CD14-positive monocyte (primary cell): ENCODE measurements around the gene SH3PXD2A. TPM values are rescaled to one million over a fixed set of nuclear protein-coding genes. Genes with fewer than 3 reads are reported as not detected.

ENCODE experiments used
- DNase-seq, 3 donors: peaks; one replicate each; pipeline ENCODE4 v3.0.0-alpha.2; 2011 to 2022
- H2AFZ ChIP-seq: 2 replicates; pipeline ENCODE4 v1.6.0; 2012; ENCODE audit warnings: mild to moderate bottlenecking, low read depth, low read length, inconsistent platforms; ENCODE audit not compliant: insufficient read depth, poor library complexity, severe bottlenecking
- H3K27ac ChIP-seq, 2 donors: 1 replicate in 1 of 2; 2 replicates in 1 of 2; pipeline ENCODE4 v1.5.1; 2012 to 2013; ENCODE audit warnings: low read length in 2 of 2, control low read depth in 1 of 2, inconsistent platforms in 1 of 2, low read depth in 1 of 2, mild to moderate bottlenecking in 1 of 2
- H3K27me3 ChIP-seq, 2 donors: one replicate each; pipeline versions ENCODE4 v1.6.0 to v1.6.1; 2011 to 2013; ENCODE audit warnings: low read length in 2 of 2; ENCODE audit not compliant: control insufficient read depth in 2 of 2, insufficient read depth in 2 of 2
- H3K36me3 ChIP-seq, 2 donors: replicated peaks in 1 of 2; 1 replicate in 1 of 2; 2 replicates in 1 of 2; pipeline versions ENCODE4 v1.5.1 to v1.6.1; 2012 to 2013; ENCODE audit warnings: low read length in 2 of 2, control low read depth in 1 of 2, inconsistent platforms in 1 of 2, mild to moderate bottlenecking in 1 of 2; ENCODE audit not compliant: insufficient read depth in 2 of 2, control insufficient read depth in 1 of 2
- H3K4me1 ChIP-seq, 2 donors: 1 replicate in 1 of 2; 2 replicates in 1 of 2; pipeline versions ENCODE4 v1.5.1 to v1.6.1; 2012 to 2013; ENCODE audit warnings: low read length in 2 of 2, control low read depth in 1 of 2, inconsistent platforms in 1 of 2, mild to moderate bottlenecking in 1 of 2, moderate library complexity in 1 of 2; ENCODE audit not compliant: insufficient read depth in 2 of 2, control insufficient read depth in 1 of 2
- H3K4me2 ChIP-seq: replicated peaks from 2 replicates; pipeline ENCODE3; 2012; ENCODE audit warnings: low read length, moderate library complexity, mild to moderate bottlenecking; ENCODE audit not compliant: poor library complexity, severe bottlenecking; ENCODE audit errors: extremely low read depth
- H3K4me3 ChIP-seq, 3 experiments: fragments of 200-600 bp in 1 of 3; sonication (generic) in 1 of 3; replicated peaks in 1 of 3; 1 replicate in 2 of 3; 2 replicates in 1 of 3; pipeline ENCODE4 v1.5.1; 2011 to 2013; ENCODE audit warnings: low read length in 3 of 3, mild to moderate bottlenecking in 3 of 3, control low read depth in 2 of 3, low read depth in 2 of 3, inconsistent platforms in 1 of 3, moderate library complexity in 1 of 3
- H3K79me2 ChIP-seq: 2 replicates; pipeline ENCODE4 v1.6.0; 2012; ENCODE audit warnings: mild to moderate bottlenecking, control low read depth, inconsistent platforms, low read length, moderate library complexity; ENCODE audit not compliant: insufficient read depth
- H3K9ac ChIP-seq: 2 replicates; pipeline ENCODE4 v1.6.0; 2017; ENCODE audit warnings: low read length, mild to moderate bottlenecking; ENCODE audit not compliant: insufficient read depth, poor library complexity, severe bottlenecking
- H3K9me3 ChIP-seq, 2 donors: replicated peaks in 1 of 2; 1 replicate in 1 of 2; 2 replicates in 1 of 2; pipeline versions ENCODE4 v1.5.1 to v1.6.1; 2012 to 2013; ENCODE audit warnings: low read length in 2 of 2, control low read depth in 1 of 2; ENCODE audit not compliant: control insufficient read depth in 1 of 2, insufficient read depth in 1 of 2
- H4K20me1 ChIP-seq: 2 replicates; pipeline ENCODE4 v1.6.0; 2012; ENCODE audit warnings: mild to moderate bottlenecking, low read length, control low read depth, moderate library complexity; ENCODE audit not compliant: insufficient read depth
- H3K27ac Mint-ChIP-seq, 7 donors: one replicate each; pipeline ENCODE4 v1.8.0; 2020; ENCODE audit warnings: mild to moderate bottlenecking in 7 of 7, mixed read lengths in 7 of 7, moderate library complexity in 6 of 7, inconsistent platforms in 2 of 7
- H3K27me3 Mint-ChIP-seq, 3 donors: one replicate each; pipeline ENCODE4 v1.8.0; 2021 to 2022; ENCODE audit warnings: low read depth in 3 of 3, mild to moderate bottlenecking in 3 of 3, mixed read lengths in 3 of 3, moderate library complexity in 3 of 3, inconsistent platforms in 1 of 3
- H3K36me3 Mint-ChIP-seq, 2 donors: one replicate each; pipeline ENCODE4 v1.8.0; 2020; ENCODE audit warnings: mixed read lengths in 2 of 2, inconsistent platforms in 1 of 2, mild to moderate bottlenecking in 1 of 2
- H3K4me1 Mint-ChIP-seq: one replicate; pipeline ENCODE4 v1.8.0; 2020; ENCODE audit warnings: mild to moderate bottlenecking, mixed read lengths
- H3K4me3 Mint-ChIP-seq, 2 donors: one replicate each; pipeline ENCODE4 v1.8.0; 2020; ENCODE audit warnings: mild to moderate bottlenecking in 2 of 2, mixed read lengths in 2 of 2, moderate library complexity in 1 of 2
- H3K9me3 Mint-ChIP-seq, 7 donors: one replicate each; pipeline ENCODE4 v1.8.0; 2020 to 2022; ENCODE audit warnings: mixed read lengths in 7 of 7, mild to moderate bottlenecking in 6 of 7, moderate library complexity in 6 of 7, inconsistent platforms in 2 of 7
- CTCF ChIP-seq: fragments of 200-600 bp; IDR thresholded peaks from one replicate; pipeline ENCODE4 v1.8.0; 2022; ENCODE audit warnings: antibody characterized with exemption, mild to moderate bottlenecking
- WGBS: methylation state at CpG from one replicate; pipeline ENCODE4 v1.1.5; 2013; ENCODE audit warnings: missing lambda C conversion rate; ENCODE audit not compliant: insufficient coverage; 5-methylcytosine and 5-hydroxymethylcytosine counted together
- intact Hi-C, 2 donors: fragments of 100-400 bp; cut with micrococcal nuclease; formaldehyde crosslinking; loops; one replicate each; pipeline versions ENCODE4 v1.15.0 to v1.15.1; 2023
- polyA plus RNA-seq, 3 donors: library from polyadenylated mRNA; depleted of rRNA in 1 of 3; unstranded in 2 of 3; stranded (reverse) in 1 of 3; fragments of 300-500 nt in 2 of 3; fragments of >200 nt in 1 of 3; fragmentation: Illumina TruSeq in 2 of 3; gene quantifications; 1 replicate in 2 of 3; 2 replicates in 1 of 3; pipeline ENCODE4 v1.2.3, GENCODE V29; 2012 to 2021

Gene SH3PXD2A
- polyA plus RNA-seq, 3 donors: 0.01 to 0.76 (median 0.05) TPM

GRCh38 chr10:103618575-103619423 is 236.6 kb downstream of the SH3PXD2A start:
- no peak for TF ChIP-seq CTCF
- H3K36me3 ChIP-seq: no peaks in the 10 kb centered on the region
- no peak overlapping the region for H3K27ac Mint-ChIP-seq
- H3K27me3 ChIP-seq: no peaks in the 10 kb centered on the region
- DNase-seq: no peak
- intact Hi-C loops: no loop called here
- H4K20me1 ChIP-seq: no peaks in the 10 kb centered on the region
- H3K4me1 ChIP-seq: no peaks in the 10 kb centered on the region
- H3K27ac ChIP-seq: no peak overlapping the region
- H3K4me3 Mint-ChIP-seq: no peak overlapping the region
- H3K36me3 Mint-ChIP-seq: no peaks in the 10 kb centered on the region
- no peaks in the 10 kb centered on the region for H3K9me3 ChIP-seq
- H2AFZ ChIP-seq: no peak overlapping the region
- H3K79me2 ChIP-seq: no peaks in the 10 kb centered on the region
- no peak overlapping the region for H3K4me3 ChIP-seq
- H3K9me3 Mint-ChIP-seq: peaks cover 0 to 2% (median 0%) of the 10 kb centered on the region in 7 donors
- 69% methylated on average over 18 of the region's 19 CpGs for WGBS
- no peaks in the 10 kb centered on the region for H3K4me1 Mint-ChIP-seq
- H3K27me3 Mint-ChIP-seq: peaks cover 0 to 7% (median 1%) of the 10 kb centered on the region in 3 donors
- no peak overlapping the region for H3K9ac ChIP-seq
- no peak overlapping the region for H3K4me2 ChIP-seq

GRCh38 chr10:103617602-103618385 is 237.6 kb downstream of the SH3PXD2A start:
- Histone ChIP-seq H3K4me2 (no peak overlapping the region), H4K20me1 (no peaks in the 10 kb centered on the region), H3K4me1 (no peaks in the 10 kb centered on the region), H2AFZ (no peak overlapping the region), H3K36me3 (no peaks in the 10 kb centered on the region), H3K27ac (no peak overlapping the region), H3K9ac (no peak overlapping the region), H3K79me2 (no peaks in the 10 kb centered on the region), H3K9me3 (no peaks in the 10 kb centered on the region), H3K4me3 (no peak overlapping the region), H3K27me3 (no peaks in the 10 kb centered on the region)
- peaks cover 0 to 7% (median 0%) of the 10 kb centered on the region in 3 donors for H3K27me3 Mint-ChIP-seq
- intact Hi-C loops: no loop called here
- no peak for DNase-seq
- H3K27ac Mint-ChIP-seq: no peak overlapping the region
- WGBS: 96% methylated on average over 11 of the region's 13 CpGs
- H3K9me3 Mint-ChIP-seq: peaks cover 0 to 2% (median 0%) of the 10 kb centered on the region in 7 donors
- no peak for TF ChIP-seq CTCF
- H3K4me1 Mint-ChIP-seq: no peaks in the 10 kb centered on the region
- no peaks in the 10 kb centered on the region for H3K36me3 Mint-ChIP-seq
- H3K4me3 Mint-ChIP-seq: no peak overlapping the region
